ENCODE data around the gene CDC5L.

DNA sequence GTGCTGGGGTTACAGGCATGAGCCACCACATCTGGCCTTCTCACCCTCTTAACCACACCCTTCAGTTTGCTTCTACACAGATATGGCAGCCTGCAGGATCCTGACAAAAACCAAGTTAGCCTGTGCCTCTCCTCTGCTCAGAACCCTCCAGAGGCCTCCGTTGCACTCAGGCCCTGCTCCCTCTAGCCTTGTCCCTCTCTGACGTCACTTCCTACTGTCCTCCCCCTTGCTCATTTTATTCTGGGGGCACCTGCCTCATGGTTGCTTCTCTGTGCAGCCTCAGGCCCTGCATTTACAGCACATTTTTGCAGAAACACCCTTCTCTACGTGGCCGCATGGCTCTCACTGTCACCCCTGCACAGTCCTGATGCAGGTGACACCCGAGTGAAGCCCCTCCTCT lies 105.6 kb downstream of the CDC5L start:
- TF ChIP-seq, protein P1, sequence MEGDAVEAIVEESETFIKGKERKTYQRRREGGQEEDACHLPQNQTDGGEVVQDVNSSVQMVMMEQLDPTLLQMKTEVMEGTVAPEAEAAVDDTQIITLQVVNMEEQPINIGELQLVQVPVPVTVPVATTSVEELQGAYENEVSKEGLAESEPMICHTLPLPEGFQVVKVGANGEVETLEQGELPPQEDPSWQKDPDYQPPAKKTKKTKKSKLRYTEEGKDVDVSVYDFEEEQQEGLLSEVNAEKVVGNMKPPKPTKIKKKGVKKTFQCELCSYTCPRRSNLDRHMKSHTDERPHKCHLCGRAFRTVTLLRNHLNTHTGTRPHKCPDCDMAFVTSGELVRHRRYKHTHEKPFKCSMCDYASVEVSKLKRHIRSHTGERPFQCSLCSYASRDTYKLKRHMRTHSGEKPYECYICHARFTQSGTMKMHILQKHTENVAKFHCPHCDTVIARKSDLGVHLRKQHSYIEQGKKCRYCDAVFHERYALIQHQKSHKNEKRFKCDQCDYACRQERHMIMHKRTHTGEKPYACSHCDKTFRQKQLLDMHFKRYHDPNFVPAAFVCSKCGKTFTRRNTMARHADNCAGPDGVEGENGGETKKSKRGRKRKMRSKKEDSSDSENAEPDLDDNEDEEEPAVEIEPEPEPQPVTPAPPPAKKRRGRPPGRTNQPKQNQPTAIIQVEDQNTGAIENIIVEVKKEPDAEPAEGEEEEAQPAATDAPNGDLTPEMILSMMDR (IDR thresholded peaks at IDR 0.05), result no peak
- no peak for TF ChIP-seq ZFX (IDR thresholded peaks at IDR 0.05; ENCODE audit: borderline replicate concordance)
